Activated CD8-positive, alpha-beta memory T cell treated with anti-CD3 and anti-CD28 coated beads, Interleukin-2, amount 50 U/mL, for 24 hours (primary cell): Measurements from ENCODE around the gene PNKD.

Source experiments
- DNase-seq: peaks from one replicate; pipeline ENCODE4 v3.0.0-alpha.2; 2020; ENCODE audit errors: extremely low read depth

PNKD gene

GRCh38 chr2:218256612-218257350 lies 13.5 kb upstream of the PNKD start:
- no peak for DNase-seq

DNA sequence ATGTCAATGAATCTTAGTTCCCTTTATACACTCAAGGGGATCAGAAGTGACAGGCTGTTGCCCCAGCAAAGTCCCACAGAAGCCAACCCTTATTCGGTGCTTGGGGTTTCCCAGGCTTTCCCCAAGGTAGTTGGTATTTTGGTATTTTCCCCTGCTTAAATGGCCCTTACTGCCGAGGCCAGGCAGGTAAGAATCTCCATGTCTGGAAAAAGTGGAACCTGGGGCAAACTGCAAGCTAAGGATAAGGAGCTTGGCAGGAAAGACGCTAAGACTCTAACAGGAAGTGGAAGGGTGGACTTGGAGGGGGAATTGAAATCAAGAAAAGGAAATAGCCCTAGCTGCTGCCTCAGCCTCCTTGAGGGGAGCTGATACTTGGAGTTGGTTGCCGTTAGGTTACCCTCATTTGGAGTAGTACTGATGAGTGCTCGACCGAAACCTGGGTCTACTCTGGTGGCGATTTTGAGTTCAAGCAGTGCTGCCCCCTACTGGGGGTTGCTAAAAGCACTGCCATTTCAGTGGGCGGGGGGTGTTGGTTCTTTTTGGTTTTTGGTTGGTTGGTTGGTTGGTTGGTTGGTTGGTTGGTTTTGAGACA lies 12.8 kb upstream of the PNKD start:
- DNase-seq = peak; percentile 30

GRCh38 chr2:218259099-218259961 lies 11.0 kb upstream of the PNKD start:
- no peak for DNase-seq

DNA sequence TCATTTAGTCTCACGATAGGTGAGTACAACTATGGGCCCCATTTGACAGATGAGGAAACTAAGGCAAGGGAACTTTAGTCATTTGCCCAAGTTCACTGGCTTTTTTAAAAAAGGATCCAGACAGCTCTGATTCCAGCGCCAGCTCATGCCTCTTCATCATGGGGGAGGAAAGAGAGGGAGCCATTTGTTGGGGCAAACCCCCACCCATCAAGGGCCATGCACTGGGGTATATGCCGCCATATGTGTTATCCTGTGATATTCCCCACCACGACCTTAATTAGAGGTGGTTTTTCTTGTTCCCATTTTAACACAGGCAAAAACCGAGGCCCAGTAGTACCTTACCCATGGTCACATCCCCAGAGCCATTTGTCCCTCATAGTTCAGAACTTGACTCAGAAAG lies 10.2 kb upstream of the PNKD start:
- no peak for DNase-seq

GRCh38 chr2:218260742-218261422 lies 9.4 kb upstream of the PNKD start, which contains the start of gene GPBAR1:
Gene GPBAR1, plus strand, starts transcription at chr2:218261015. Its CDS starts 1,710 bp downstream, at chr2:218262725.
- no peak for DNase-seq

- DNase-seq = no peak
These were observed 8.7 kb upstream of the PNKD start for GRCh38 chr2:218261423-218262236.

DNA sequence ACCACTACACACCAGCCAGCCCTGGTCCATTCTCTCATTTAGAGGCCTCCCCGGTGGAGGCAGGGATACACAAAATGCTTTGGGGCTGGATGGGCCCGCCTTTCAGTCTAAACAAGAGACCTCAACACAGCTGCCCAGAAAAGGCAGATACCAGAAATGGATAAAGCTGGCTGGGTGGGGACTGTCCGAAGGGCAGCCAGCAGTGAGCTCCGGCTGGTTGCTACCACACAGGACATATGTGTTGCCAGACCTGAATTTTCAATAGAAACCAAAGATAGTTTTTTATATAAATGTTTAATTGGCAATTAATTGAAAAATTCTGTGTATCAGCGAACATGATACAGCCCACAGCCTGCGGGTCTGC lies 8.1 kb upstream of the PNKD start:
- no peak for DNase-seq

DNA sequence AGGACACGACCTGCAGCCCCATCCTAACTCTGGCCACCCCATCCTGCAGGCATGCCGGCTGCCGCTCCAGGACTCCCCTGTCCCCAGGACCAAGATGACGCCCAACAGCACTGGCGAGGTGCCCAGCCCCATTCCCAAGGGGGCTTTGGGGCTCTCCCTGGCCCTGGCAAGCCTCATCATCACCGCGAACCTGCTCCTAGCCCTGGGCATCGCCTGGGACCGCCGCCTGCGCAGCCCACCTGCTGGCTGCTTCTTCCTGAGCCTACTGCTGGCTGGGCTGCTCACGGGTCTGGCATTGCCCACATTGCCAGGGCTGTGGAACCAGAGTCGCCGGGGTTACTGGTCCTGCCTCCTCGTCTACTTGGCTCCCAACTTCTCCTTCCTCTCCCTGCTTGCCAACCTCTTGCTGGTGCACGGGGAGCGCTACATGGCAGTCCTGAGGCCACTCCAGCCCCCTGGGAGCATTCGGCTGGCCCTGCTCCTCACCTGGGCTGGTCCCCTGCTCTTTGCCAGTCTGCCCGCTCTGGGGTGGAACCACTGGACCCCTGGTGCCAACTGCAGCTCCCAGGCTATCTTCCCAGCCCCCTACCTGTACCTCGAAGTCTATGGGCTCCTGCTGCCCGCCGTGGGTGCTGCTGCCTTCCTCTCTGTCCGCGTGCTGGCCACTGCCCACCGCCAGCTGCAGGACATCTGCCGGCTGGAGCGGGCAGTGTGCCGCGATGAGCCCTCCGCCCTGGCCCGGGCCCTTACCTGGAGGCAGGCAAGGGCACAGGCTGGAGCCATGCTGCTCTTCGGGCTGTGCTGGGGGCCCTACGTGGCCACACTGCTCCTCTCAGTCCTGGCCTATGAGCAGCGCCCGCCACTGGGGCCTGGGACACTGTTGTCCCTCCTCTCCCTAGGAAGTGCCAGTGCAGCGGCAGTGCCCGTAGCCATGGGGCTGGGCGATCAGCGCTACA lies 7.4 kb upstream of the PNKD start:
- DNase-seq = no peak

DNA sequence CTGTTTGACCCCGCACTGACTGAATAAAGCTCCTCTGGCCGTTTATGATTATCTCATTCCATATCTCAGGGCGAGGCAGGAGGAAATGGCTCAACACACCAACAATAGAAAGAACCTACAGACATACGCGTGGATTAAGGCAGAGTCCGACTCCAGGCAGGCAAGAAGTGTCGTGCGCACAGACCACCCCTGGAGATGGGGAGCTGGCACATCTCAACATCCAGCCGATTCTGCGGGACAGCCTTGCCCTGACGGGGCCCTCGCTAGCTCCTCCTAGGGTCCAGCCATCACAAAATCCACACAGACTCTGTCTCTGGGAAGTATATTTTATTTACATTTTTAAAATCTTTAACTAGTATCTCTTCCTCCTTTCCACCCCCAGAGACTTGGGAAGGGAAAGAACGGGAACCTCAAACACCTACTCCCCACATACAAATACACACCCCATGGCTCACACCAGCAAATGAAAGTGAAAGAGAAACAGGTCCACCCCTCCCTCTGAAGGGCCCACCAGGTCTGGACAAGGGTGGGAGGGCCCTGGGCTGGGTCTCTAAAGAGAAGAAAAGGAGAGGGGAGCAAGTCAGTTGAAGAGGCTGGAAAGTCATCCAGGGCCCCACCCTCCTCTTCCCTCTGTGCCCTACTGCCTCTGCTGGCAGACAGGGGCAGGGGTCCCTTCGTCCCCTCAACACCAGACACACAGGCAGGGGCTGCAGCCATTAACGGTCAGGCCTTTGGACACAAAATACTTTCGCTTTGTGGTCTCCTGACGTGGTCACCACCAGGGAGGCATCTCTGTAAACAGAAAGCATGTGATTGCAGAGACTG lies 6.3 kb upstream of the PNKD start:
- DNase-seq = no peak

DNA sequence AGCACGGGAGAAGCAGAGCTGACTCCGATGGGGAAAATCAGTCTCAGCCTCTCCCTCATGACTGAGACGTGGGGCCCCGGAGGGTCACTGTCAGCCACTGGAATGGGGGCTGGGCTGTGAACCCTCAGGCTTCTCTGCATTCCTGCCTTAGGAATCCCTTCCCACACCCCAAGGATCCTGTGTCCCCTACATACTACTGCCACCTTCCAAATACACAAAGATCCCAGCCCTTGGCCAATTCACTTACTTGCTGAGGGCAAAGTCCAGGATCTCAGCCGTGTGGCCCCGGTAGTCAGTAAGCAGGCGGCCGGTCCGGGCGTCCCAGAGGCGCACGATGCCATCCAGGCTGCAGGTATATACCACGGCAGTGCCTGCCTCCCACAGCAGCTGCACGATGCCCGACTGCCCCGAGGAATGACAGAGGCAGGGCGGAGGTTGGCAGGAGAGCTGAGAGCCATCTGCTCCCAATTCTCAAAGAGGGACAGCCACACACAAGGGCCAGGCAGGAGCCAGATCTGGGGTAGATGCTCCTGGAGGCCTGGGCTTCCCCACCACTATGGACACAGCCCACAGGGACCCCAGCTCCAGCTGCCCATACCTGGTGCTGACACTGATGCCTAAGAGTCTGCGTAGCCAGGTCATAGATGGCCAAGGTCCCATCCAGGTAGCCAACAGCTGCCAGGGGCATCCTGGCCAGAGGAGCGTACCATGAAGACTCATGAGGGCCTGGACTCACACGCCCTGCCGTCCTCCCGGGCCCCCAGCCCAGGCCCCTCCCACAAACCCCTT lies 5.4 kb upstream of the PNKD start:
- DNase-seq = no peak

DNA sequence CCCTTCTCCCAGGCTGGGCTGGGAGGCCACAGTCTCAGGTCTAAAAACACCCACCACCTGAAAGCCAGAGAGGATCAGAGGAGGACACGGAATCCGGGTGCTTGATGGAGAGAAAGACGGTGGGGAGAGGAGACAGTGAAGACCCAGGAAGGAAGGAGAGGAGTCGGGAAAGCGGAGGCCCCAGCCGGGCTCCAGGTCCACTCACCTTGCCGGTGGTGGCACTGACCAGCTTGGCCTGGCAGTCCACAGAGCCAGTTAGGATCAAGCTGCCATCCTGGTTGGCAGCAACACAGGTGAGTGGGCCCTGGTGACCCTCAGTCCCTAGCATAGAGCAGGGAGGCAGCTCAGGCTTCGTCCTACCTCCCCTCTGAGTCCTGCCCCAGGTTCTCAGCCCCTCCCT lies 4.7 kb upstream of the PNKD start:
- no peak for DNase-seq

DNA sequence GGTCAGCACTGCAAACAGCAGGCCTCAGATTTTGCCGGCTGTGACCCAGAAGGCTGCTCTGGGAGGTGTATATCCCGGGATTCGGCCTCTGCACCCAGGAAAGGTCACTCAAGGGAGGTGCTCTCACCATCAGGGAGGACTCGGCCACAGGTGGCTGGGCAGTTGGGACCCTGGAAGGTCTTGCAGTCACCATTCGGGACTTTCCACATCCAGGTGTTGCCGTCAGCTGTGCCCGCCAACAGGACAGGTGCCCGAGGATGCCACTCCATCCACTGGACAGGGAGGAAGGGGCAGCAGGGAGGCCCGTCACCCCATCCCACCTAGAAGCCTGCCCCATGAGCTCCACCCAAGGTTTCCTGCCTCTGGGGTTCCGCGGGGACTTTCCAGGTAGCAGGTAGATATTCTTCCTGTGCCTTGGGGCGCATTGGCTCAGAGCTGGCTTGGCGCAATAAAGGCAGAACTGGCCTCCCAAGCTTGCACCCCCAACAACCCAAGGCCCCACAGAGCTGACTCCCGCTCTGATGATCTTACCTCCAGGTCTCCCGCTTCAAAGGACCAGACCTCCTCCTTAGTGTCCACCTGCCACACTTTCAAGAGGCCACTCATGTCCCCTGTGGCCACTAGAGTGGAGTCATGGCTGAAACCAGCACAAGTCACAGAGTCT lies 3.9 kb upstream of the PNKD start:
- DNase-seq = no peak

GRCh38 chr2:218267259-218267658 lies 3.1 kb upstream of the PNKD start:
- DNase-seq = no peak

DNA sequence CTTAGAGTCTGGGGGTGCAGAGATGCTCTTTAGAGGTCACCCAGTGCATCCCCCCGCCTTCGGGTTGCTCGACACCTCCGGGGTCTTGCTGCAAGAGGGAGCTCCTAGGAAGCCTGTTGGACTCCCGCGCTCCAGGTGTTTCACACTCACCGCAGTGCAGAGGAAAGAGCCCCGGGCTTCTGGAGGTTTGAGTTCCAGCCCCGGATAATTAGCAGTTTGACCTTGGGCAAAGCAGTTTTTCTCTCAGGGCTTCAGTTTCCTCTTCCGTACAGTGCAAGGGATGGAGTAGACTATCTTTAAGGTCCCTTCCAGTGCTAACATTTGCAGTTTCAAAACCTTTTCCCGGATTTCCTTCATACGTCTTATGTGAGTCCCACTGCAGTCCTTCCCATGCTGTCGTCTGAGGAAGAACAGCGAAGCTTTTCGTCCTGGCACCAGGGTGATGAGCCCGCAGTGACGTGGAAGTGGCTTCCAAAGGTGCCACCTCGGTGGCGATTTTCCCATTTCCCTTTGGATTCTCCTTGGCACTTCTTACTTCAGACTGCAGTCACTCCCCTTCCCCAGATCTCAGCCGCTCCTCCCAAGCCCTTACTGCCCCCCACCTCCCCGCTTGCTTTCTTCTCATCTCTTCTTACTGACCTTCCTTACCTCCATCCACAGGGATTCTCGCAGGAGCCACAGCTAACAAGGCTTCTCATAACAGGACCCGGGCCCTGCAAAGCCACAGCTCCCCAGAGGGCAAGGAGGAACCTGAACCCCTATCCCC lies 585 bp downstream of the PNKD start:
- no peak for DNase-seq

DNA sequence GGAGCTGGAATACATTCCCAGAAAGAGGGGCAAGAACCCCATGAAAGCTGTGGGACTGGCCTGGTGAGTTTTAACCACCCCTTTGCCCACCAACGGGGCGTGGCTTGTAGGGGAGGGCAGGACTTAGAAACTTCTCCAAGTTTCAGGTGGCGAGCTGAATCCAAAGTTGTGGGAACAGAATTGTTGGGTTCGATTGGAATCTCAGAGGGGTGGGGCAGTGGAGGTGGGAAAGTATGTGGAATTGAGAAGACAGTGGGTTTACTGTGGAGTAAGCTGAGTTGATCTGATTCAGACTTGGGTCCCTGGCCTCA lies 1.1 kb downstream of the PNKD start:
- no peak for DNase-seq

- DNase-seq = no peak
These were observed 1.7 kb downstream of the PNKD start for GRCh38 chr2:218271865-218272530.
